K562 (cell line): ENCODE results near the gene ATF7IP. TPM values are rescaled to one million over a fixed set of nuclear protein-coding genes. Genes with fewer than 3 reads are reported as not detected.

ENCODE experiments used
- ATF7 ChIP-seq: fragments of 450-650 bp; IDR thresholded peaks from 2 replicates; pipeline ENCODE4 v1.7.1; 2014; ENCODE audit warnings: mild to moderate bottlenecking, moderate library complexity
- BRD4 ChIP-seq: fragments of 200-600 bp; sonication (generic); IDR thresholded peaks from 2 replicates; pipeline ENCODE4 v1.6.1; 2017; ENCODE audit warnings: inconsistent platforms
- CTBP1 ChIP-seq: fragments of 450-650 bp; IDR thresholded peaks from 2 replicates; pipeline ENCODE4 v1.6.1; 2016; ENCODE audit warnings: borderline replicate concordance
- E2F8 ChIP-seq: fragments of 450-650 bp; IDR thresholded peaks from 2 replicates; pipeline ENCODE4 v1.7.1; 2018; ENCODE audit warnings: mild to moderate bottlenecking, low read depth; ENCODE audit not compliant: partially characterized antibody
- KAT7 ChIP-seq: sonication (generic); formaldehyde crosslinking; IDR thresholded peaks from 2 replicates; pipeline ENCODE4 v1.8.0; 2022; ENCODE audit warnings: missing genetic modification reagents, mild to moderate bottlenecking, borderline replicate concordance
- KDM4B ChIP-seq, 2 experiments: fragments of 450-650 bp in 1 of 2; sonication (generic) in 1 of 2; IDR thresholded peaks; 2 replicates each; pipeline ENCODE4 v1.6.1; 2016 to 2017; ENCODE audit warnings: borderline replicate concordance in 2 of 2, antibody characterized with exemption in 1 of 2, low read depth in 1 of 2, mild to moderate bottlenecking in 1 of 2
- SOX6 ChIP-seq: fragments of 450-650 bp; IDR thresholded peaks from 2 replicates; pipeline ENCODE4 v1.6.1; 2014; ENCODE audit warnings: mild to moderate bottlenecking
- TAF1 ChIP-seq: IDR thresholded peaks from 2 replicates; pipeline ENCODE4 v1.6.1; 2011; ENCODE audit warnings: mild to moderate bottlenecking, low read length, moderate library complexity; ENCODE audit not compliant: insufficient read depth, control insufficient read depth, severe bottlenecking; ENCODE audit errors: extremely low read depth
- TRIM24 ChIP-seq, 2 experiments: fragments of 450-650 bp; IDR thresholded peaks; 2 replicates each; pipeline ENCODE4 v1.6.1; 2016
- ZC3H11A ChIP-seq: IDR thresholded peaks from 2 replicates; pipeline ENCODE4 v1.6.1; 2012; ENCODE audit warnings: low read depth, low read length, improper control_type of control experiment
- ZNF592 ChIP-seq: fragments of 450-650 bp; IDR thresholded peaks from 2 replicates; pipeline ENCODE4 v1.6.1; 2017; ENCODE audit warnings: antibody characterized with exemption, mild to moderate bottlenecking
- ZNF699 ChIP-seq: fragments of 250-450 bp; sonication (Bioruptor Pico); IDR thresholded peaks from 2 replicates; pipeline ENCODE4 v1.8.0; 2021; ENCODE audit warnings: mild to moderate bottlenecking, moderate library complexity; ENCODE audit not compliant: insufficient replicate concordance
- polyA plus RNA-seq, 8 experiments: library from polyadenylated mRNA; depleted of rRNA in 4 of 8; stranded (reverse) in 5 of 8; unstranded in 3 of 8; fragments of >200 nt; fragmentation: Nextera tagmentation in 2 of 8; fragmentation: Illumina TruSeq in 1 of 8; extraction: Ambion mirVana in 2 of 8; extraction: Trizol in 1 of 8; gene quantifications; 2 replicates each; pipeline versions ENCODE4 v1.2.1 to v1.2.3, GENCODE V29; 2011 to 2014; ENCODE audit warnings: inconsistent platforms in 1 of 8, missing spikeins in 1 of 8
- total RNA-seq, 7 experiments: library from RNA; depleted of rRNA in 6 of 7; stranded (reverse); fragments of >200 nt in 6 of 7; fragmentation: Illumina TruSeq in 2 of 7; extraction: Trizol in 2 of 7; gene quantifications; 2 replicates each; pipeline versions ENCODE4 v1.2.1 to v1.2.3, GENCODE V29; 2011 to 2021; ENCODE audit warnings: low replicate concordance in 1 of 7
- TF ChIP-seq, protein P1 (sequence below): fragments of 250-450 bp; sonication (Bioruptor Pico); IDR thresholded peaks from 2 replicates; pipeline ENCODE4 v1.4.0; 2020; ENCODE audit warnings: mild to moderate bottlenecking, moderate library complexity, borderline replicate concordance
- TF ChIP-seq, protein P2 (sequence below): fragments of 450-650 bp; IDR thresholded peaks from 2 replicates; pipeline ENCODE4 v1.6.1; 2016; ENCODE audit warnings: mild to moderate bottlenecking

ATF7IP gene
- total and polyA plus RNA-seq, 9 of the 15 experiments (the other 6 are each of a cell fraction or from before 2014, with no cell fraction given), result 2.8 to 27.1 (median 11.0) TPM

DNA sequence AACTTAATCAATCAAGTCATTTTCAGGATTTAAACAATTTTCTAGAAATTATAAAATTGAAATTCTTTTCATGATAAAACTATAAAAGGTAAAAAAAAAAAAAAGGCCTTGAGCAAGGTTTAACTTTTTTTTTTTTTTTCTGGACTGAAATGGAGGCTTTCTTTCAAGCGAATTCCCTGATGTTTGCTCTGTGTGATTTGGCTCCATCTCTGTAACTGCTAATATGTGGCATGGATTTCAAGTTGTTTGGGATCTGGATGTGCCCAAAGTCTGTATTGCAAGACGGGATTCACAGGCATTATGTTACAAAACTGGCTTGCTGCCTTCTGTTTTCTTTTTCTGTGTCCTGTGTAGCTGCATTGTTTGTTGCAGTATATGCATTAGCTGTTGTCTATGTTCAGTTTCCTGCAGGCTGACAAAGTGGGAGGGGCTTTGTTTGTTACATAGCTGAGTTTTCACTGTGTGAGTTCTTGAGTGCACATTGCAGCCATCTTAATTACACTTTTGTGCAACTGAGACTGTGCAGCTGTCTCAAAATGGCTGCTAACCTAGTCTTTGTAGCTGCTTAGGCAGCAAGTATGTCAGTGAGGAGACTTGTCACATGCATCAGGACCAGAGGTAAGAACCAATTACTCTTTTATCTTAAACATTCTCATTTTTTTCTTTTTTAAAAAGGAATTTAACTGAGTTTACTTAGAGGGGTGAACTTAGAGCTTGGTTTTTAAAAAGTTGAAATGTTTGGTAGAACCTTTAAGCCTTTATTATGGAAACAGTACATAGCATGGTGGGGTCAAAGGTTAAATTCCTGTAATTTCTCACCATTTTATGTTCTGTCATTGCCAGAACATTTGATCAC lies 19.5 kb downstream of the ATF7IP start (continued):
- TF ChIP-seq, protein P1, sequence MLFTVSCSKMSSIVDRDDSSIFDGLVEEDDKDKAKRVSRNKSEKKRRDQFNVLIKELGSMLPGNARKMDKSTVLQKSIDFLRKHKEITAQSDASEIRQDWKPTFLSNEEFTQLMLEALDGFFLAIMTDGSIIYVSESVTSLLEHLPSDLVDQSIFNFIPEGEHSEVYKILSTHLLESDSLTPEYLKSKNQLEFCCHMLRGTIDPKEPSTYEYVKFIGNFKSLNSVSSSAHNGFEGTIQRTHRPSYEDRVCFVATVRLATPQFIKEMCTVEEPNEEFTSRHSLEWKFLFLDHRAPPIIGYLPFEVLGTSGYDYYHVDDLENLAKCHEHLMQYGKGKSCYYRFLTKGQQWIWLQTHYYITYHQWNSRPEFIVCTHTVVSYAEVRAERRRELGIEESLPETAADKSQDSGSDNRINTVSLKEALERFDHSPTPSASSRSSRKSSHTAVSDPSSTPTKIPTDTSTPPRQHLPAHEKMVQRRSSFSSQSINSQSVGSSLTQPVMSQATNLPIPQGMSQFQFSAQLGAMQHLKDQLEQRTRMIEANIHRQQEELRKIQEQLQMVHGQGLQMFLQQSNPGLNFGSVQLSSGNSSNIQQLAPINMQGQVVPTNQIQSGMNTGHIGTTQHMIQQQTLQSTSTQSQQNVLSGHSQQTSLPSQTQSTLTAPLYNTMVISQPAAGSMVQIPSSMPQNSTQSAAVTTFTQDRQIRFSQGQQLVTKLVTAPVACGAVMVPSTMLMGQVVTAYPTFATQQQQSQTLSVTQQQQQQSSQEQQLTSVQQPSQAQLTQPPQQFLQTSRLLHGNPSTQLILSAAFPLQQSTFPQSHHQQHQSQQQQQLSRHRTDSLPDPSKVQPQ (CRISPR knock-in tag), result no peak
- TF ChIP-seq CTBP1, result no peak
- TF ChIP-seq ZNF592, result peak; percentile 76
- TF ChIP-seq ZC3H11A, result peak; percentile 97
- TF ChIP-seq SOX6, result 0 out of 2 replicates have a peak, but pooled peaks have one; percentile 45
- TF ChIP-seq, protein P2, sequence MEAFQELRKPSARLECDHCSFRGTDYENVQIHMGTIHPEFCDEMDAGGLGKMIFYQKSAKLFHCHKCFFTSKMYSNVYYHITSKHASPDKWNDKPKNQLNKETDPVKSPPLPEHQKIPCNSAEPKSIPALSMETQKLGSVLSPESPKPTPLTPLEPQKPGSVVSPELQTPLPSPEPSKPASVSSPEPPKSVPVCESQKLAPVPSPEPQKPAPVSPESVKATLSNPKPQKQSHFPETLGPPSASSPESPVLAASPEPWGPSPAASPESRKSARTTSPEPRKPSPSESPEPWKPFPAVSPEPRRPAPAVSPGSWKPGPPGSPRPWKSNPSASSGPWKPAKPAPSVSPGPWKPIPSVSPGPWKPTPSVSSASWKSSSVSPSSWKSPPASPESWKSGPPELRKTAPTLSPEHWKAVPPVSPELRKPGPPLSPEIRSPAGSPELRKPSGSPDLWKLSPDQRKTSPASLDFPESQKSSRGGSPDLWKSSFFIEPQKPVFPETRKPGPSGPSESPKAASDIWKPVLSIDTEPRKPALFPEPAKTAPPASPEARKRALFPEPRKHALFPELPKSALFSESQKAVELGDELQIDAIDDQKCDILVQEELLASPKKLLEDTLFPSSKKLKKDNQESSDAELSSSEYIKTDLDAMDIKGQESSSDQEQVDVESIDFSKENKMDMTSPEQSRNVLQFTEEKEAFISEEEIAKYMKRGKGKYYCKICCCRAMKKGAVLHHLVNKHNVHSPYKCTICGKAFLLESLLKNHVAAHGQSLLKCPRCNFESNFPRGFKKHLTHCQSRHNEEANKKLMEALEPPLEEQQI, result peak; percentile 81
- TF ChIP-seq TRIM24 (IDR thresholded peaks at IDR 0.05), result peak; percentile 25 to 38; a peak in 2 of 4 replicates
- peak; percentile 24; the same call in 1 of the 2 replicates for TF ChIP-seq BRD4
- TF ChIP-seq TAF1, result peak; percentile 50
- no peak for TF ChIP-seq KAT7 (CRISPR knock-in tag)
- TF ChIP-seq KDM4B (IDR thresholded peaks at IDR 0.05; ENCODE audit: borderline replicate concordance in 2 of 2, low read depth in 1 of 2), result no peak
- TF ChIP-seq ZNF699 (CRISPR knock-in tag), result no peak
- no peak for TF ChIP-seq E2F8
- 0 out of 2 replicates have a peak, but pooled peaks have one; percentile 42 for TF ChIP-seq ATF7
